ENCODE data around the gene HIGD1B.
A peak's percentile ranks its signal among the peaks of the same experiment; 100 is the strongest.

The HIGD1B gene

GRCh38 chr17:44829523-44830358 is 17.9 kb upstream of the HIGD1B start, which contains the start of gene GJC1:
Gene GJC1, minus strand, starts transcription at chr17:44830287. Its CDS starts 24,470 bp downstream, at chr17:44805817.
- TF ChIP-seq, protein P1, sequence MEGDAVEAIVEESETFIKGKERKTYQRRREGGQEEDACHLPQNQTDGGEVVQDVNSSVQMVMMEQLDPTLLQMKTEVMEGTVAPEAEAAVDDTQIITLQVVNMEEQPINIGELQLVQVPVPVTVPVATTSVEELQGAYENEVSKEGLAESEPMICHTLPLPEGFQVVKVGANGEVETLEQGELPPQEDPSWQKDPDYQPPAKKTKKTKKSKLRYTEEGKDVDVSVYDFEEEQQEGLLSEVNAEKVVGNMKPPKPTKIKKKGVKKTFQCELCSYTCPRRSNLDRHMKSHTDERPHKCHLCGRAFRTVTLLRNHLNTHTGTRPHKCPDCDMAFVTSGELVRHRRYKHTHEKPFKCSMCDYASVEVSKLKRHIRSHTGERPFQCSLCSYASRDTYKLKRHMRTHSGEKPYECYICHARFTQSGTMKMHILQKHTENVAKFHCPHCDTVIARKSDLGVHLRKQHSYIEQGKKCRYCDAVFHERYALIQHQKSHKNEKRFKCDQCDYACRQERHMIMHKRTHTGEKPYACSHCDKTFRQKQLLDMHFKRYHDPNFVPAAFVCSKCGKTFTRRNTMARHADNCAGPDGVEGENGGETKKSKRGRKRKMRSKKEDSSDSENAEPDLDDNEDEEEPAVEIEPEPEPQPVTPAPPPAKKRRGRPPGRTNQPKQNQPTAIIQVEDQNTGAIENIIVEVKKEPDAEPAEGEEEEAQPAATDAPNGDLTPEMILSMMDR (IDR thresholded peaks at IDR 0.05; ENCODE audit: poor library complexity, severe bottlenecking): no peak
- ATAC-seq (ENCODE audit: low read depth) (peak; percentile 54), DNase-seq (ENCODE audit: low spot score) (no peak)
- Histone ChIP-seq H3K9me3 (ENCODE audit: severe bottlenecking) (no peaks in the 10 kb centered on the region), H3K27me3 (ENCODE audit: insufficient read depth, poor library complexity, severe bottlenecking) (no peaks in the 10 kb centered on the region), H3K4me3 (ENCODE audit: severe bottlenecking) (peak within 1 kb of the TSS; percentile 89), H3K4me1 (ENCODE audit: insufficient read depth, poor library complexity, severe bottlenecking) (peaks cover 13% of the 10 kb centered on the region), H3K27ac (ENCODE audit: poor library complexity, severe bottlenecking) (peak within 1 kb of the TSS; percentile 61), H3K36me3 (ENCODE audit: low read depth) (no peaks in the 10 kb centered on the region)

DNA sequence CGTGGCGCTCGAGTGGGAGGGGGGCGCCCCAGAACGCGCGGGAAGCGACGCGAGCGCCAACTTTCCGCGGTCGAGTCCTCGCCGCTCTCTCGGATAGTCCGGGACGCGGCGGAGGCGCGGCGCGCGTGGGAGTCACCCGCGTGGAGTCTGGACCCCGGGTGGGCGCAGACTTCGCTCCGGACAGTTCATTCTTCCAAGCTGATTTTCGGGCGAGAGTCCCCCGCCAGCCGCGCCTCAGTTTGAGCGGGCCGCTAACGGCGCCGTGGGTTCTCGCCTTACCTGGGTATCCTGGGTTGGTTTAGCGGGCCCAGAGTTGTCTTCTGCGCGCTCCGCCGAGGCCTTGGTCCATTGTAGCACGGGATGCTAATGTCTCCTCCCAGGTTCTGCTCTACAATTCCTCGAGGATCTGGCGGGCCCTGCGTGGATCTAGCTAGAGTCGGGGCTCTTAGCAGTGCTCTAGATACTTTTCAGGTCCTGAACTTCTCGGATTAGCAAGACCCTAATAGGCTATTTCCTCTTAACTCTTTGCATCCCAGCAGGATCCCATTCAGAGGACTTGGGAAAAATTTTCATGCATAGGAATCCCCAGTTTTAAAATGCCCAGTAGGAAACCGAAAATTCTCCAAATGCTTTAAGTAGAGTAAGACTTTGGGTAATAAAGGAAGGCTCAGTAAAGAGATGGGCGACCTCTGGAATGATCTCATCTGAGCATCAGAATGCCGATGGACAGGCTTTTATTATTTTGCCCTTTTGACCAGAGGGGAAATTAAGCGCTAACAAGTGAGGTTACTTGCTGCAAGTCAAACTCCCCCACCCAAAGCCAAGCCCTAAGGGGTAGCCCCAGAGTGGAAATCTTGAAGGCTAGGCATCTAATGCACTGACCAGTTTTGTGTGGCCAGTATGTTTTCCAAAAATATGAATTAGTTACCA is 17.1 kb upstream of the HIGD1B start:
- H3K4me3 ChIP-seq (ENCODE audit: severe bottlenecking): peak overlapping the region; percentile 89
- DNase-seq (ENCODE audit: low spot score): no peak
- TF ChIP-seq, protein P1 (IDR thresholded peaks at IDR 0.05; ENCODE audit: poor library complexity, severe bottlenecking): no peak
- H3K9me3 ChIP-seq (ENCODE audit: severe bottlenecking): no peaks in the 10 kb centered on the region
- no peaks in the 10 kb centered on the region for H3K36me3 ChIP-seq (ENCODE audit: low read depth)
- peak; percentile 56 for ATAC-seq (ENCODE audit: low read depth)
- H3K27ac ChIP-seq (ENCODE audit: poor library complexity, severe bottlenecking): peak overlapping the region; percentile 61
- no peaks in the 10 kb centered on the region for H3K27me3 ChIP-seq (ENCODE audit: insufficient read depth, poor library complexity, severe bottlenecking)
- peaks cover 13% of the 10 kb centered on the region for H3K4me1 ChIP-seq (ENCODE audit: insufficient read depth, poor library complexity, severe bottlenecking)

DNA sequence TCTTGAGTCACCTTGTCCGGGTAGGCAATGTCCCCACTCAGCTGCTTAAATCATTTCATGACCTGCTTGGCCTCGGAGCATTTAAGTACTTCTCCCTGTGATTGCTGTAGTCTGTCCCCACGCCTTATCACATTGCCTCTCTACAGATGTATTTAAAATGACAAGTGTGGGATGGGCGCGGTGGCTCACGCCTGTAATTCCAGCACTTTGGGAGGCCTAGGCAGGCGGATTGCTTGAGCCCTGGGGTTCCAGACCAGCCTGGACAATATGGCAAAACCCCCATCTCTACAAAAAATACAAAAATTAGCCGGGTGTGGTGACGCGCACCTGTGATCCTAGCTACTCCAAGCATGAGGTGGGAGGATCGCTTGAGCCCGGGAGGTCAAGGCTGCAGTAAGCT is 16.3 kb upstream of the HIGD1B start:
- DNase-seq (ENCODE audit: low spot score) (no peak), ATAC-seq (ENCODE audit: low read depth) (no peak)
- TF ChIP-seq, protein P1 (IDR thresholded peaks at IDR 0.05; ENCODE audit: poor library complexity, severe bottlenecking): no peak
- H3K27ac ChIP-seq (ENCODE audit: poor library complexity, severe bottlenecking): no peak overlapping the region
- H3K9me3 ChIP-seq (ENCODE audit: severe bottlenecking): no peaks in the 10 kb centered on the region
- no peak overlapping the region for H3K4me3 ChIP-seq (ENCODE audit: severe bottlenecking)
- H3K4me1 ChIP-seq (ENCODE audit: insufficient read depth, poor library complexity, severe bottlenecking): peaks cover 13% of the 10 kb centered on the region
- H3K36me3 ChIP-seq (ENCODE audit: low read depth): no peaks in the 10 kb centered on the region
- no peaks in the 10 kb centered on the region for H3K27me3 ChIP-seq (ENCODE audit: insufficient read depth, poor library complexity, severe bottlenecking)

- no peaks in the 10 kb centered on the region for H3K36me3 ChIP-seq (ENCODE audit: low read depth)
- TF ChIP-seq, protein P1 (IDR thresholded peaks at IDR 0.05; ENCODE audit: poor library complexity, severe bottlenecking): no peak
- DNase-seq (ENCODE audit: low spot score): no peak
- no peak overlapping the region for H3K27ac ChIP-seq (ENCODE audit: poor library complexity, severe bottlenecking)
- ATAC-seq (ENCODE audit: low read depth): no peak
- no peaks in the 10 kb centered on the region for H3K9me3 ChIP-seq (ENCODE audit: severe bottlenecking)
- no peak overlapping the region for H3K4me3 ChIP-seq (ENCODE audit: severe bottlenecking)
- H3K27me3 ChIP-seq (ENCODE audit: insufficient read depth, poor library complexity, severe bottlenecking): no peaks in the 10 kb centered on the region
- H3K4me1 ChIP-seq (ENCODE audit: insufficient read depth, poor library complexity, severe bottlenecking): peaks cover 7% of the 10 kb centered on the region
Observed at GRCh38 chr17:44832805-44833204, 14.9 kb upstream of the HIGD1B start.
